GM21381 (cell line): ENCODE measurements around the gene SPINK1.
"Not testable (repeated sequence)": the region's sequence is repeated elsewhere in the genome, so short reads cannot be mapped to it uniquely, and the experiment has no call there.

ENCODE experiments used
- ATAC-seq: cut with Tn5 transposase; IDR thresholded peaks from one replicate; pipeline ENCODE4 v1.9.1; 2021; ENCODE audit warnings: mild to moderate bottlenecking, moderate library complexity; ENCODE audit not compliant: unreplicated experiment

Gene SPINK1

DNA sequence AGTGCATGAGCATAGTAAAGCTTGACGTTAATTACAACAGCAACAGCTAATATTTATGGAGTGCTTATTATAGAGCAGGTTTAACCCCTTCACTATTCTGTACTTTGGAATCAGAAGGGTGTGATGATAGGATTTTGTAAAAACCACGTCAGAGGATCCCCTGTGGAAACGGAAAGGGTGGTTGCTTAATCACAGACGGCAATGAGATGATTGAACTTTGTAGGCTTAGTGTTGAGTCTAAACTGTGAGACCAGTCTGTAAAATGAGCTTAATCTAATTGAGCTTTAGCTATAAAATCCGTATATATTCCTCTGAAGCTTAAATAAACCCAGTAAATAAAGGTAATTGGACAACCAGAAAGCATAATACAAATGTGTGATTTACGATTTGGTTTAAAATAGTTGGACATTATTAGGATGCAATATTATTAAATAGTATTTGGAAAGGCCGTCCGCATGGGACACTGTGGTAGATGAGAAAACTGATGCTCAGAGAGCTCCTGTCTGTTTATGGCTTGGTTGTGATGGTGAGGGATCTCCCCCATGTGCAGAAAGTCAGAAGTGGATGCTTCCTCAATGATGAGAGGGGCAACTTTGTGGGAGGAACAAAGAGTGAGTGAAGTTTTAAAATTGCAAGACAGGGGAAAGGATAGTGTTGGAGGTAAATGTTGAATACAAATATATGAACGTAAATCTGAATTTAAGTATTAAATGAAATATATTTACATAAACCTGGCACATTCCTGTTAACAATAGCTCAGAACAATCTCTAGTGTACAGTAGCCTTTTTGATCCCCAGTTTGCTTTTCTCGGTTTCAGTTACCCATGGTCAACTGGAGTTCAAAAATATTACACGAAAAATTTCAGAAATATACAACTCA lies 23.7 kb upstream of the SPINK1 start:
- no peak for ATAC-seq

DNA sequence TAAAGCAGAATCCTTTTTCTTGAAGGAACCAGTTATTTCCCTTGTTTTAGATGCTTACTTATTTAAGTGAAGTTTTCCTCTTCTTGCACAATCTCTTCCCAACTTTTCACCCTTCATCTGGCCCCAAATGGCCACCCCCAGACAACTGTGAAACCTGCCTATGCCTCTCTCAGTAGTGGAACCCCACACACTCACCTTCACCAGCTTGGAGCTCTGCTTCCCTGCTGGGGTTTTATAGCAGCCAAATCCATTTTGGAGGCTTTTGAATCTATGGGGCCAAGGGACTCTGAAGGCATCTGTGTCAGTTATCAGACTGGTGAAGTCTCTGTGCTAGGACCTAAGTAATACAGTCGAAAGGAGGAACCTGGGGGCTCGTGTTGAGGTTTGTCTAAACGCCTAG lies 22.9 kb upstream of the SPINK1 start:
- no peak for ATAC-seq

DNA sequence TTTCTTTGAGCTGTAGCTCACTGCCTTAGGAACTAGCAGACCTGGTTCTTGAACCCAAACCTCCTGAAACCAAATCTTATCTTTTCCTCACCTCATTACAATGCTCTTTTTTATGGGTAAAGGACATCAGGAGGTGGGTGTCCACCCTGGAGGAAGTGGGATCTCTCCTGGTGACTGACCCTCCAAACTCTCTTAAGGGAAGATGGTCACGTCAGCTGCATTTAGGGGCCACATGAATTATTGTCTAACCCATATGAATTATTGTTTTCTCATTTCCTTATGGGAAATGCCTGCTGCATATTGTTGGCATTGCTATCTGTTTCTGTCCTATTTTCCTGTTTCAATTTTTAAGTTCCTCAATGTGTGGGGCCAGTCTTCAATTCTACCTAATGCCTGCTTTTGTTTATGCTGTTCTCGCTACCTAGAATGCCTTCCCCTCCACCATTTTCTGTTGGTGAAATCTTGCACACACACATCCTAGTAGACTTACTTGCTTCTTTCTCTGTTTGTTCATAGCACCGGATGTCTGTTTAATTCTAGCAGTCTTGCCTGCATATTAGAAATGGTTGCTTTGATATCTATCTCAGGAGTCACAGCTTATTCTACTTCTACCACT lies 22.0 kb upstream of the SPINK1 start:
- no peak for ATAC-seq

DNA sequence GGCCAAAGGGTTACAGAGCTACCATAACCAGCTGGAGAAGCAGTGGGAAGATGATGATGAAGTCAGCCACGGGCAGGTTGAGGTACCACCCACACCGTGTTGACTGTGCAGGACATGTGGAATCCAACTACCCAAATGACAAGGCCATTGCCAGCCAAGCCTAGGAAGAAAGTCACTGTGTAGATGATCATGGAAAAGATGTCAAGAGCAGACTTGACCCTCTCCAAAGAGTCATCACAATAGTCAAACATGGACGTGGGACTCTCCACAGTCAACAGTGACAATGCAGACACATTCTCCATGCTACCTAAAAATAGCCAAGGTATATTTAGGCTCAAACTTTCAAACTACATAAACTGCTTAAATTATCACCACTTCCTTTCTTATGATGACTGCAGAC lies 20.9 kb upstream of the SPINK1 start:
- ATAC-seq = no peak

DNA sequence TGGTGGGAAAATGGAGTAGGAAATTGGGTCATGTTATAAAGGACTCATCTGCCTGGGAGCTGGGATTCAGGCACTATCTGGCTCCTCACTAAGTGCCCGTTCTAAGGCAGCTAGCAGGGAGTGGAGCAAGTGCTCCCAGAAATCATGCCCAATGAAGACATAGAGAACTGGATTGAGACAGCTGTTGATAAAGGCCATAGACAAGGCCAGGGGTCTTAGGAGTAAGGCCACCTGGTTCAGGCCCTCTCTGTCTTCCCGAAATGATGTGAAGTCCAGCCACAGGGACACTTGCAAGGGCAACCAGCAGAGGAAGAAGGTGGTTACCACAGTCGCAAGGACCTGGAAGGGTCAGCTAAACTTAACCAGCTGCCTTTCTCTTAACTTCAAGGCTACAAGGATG lies 20.1 kb upstream of the SPINK1 start:
- ATAC-seq = no peak

DNA sequence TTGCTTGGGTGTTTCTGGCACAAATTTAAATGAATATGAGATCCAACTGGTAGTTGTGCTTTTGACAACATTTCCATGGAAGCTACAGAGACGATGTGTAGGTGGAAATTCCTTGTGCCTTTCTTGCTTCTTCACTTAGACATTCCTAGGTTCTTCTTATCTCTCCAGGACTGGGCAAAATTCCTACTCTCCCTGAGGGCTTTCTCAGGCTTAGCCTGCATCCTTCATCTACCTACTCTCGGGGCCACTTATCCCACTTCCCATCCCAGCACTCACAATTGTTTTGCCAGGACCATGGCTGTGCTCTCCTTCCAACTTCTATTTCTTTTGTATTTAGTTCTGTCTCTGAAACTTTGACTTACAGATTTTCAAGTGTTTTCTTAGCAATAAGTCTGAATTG lies 17.8 kb upstream of the SPINK1 start:
- ATAC-seq = no peak

DNA sequence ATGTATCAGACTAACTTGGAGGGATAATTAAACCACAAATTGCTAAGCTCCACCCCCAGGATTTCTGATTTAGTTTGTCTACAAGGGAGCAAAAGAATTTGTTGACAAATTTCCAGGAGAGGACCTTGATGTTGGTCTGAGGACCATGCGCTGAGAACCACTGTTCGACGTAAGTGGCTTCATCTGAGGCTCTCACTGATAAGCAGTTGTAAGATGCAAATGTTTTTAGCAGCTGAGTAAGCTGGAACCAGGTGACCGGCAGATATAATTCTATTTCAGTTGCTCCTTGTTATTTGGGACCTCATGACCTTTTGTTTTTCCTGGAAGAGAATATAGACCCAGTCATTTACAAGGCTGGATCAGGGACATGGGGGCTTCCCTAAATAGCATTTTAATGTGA lies 14.1 kb upstream of the SPINK1 start:
- no peak for ATAC-seq

DNA sequence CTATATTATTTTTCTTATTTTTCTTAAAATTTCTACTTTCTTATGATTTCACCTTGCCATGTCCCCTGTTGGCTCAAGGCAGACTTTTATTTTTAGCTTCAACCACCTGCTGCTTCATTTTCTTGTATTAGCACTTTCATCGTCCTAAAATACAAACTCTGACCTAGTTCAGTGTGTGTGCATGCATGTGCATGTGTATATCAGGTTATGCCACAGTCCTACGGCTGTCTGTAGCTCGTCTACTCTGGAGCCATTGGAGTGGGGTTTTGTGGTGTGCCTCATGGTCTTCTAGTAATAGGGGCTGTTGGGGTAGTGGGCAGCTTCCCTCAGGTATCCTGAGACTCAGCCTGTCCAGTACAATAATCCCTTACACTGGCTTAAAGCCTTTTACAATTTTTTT lies 13.4 kb upstream of the SPINK1 start:
- no peak for ATAC-seq

DNA sequence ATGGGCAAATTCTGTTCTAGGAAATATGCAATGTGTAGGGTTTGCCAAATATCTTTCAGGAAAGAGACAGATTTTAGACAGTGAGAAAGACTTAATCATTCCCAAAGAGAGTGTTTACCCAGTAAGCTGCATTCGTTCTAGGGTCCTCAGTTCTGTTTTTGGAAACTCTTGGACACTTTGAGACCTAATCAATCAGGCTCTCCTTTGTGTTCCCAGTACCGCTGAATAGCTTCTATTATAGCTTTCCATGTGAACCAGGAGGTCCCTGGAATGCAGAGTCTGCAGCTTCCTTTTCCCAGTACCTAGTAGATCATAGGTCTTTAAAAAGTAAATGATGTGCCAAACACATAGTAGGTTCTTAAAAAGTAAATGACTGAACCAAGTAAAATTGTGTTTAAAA lies 11.4 kb upstream of the SPINK1 start:
- no peak for ATAC-seq

DNA sequence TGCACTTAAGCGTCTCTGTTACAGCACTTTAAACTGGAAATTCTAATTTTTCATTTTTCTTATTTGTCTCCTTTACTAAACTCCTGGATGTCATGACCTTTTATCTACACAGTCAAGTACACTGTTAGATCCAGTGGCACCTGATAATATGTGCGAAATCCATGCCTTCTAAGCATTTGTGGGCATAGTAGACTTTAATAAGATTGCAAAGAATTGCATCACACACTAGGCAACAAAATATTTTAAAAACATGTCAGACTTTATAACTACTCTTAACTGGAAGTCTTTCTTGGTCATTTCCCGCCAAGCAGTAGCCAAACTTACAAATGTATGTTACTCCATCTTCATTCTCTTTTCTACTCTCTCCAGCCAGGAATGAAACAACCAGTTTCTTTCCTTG lies 5.0 kb upstream of the SPINK1 start:
- no peak for ATAC-seq

DNA sequence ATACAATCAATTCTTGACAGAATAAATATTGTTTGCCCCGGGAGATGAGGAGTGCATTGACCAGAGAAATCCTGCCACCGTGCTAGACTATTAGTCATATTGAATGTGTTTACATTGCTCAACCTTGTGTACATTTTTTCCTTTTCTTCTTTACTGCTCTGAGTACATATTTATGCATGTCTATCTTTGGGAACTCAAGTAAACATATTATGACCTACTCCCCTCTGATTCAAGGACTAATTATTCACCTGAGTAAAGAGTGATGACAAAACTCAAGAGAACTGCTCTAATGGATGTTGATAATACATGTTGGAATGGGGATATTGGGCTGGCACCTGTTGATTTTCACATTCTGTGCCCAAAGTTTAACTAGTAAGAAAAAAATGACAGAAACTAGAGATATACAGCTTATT lies 3.9 kb upstream of the SPINK1 start:
- ATAC-seq = no peak

DNA sequence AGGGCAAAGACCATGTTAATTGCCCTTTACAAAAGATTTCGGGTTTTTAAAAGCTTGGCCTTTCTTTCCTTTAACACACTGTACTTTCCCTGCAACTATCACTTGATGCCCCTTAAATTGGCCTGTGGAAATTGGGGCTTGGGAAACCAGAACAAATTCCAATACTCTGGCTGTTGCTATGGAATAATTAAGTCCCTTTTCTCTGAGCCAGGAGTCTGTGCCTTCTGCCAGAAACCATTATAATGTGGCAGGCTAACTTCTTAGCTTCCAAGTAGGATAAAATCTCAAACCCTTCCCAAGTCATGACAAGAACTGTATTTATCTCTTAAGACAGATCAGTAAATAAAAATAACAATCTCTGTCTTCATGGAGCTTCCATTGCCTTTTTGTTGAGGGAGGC lies 1.1 kb upstream of the SPINK1 start:
- no peak for ATAC-seq

DNA sequence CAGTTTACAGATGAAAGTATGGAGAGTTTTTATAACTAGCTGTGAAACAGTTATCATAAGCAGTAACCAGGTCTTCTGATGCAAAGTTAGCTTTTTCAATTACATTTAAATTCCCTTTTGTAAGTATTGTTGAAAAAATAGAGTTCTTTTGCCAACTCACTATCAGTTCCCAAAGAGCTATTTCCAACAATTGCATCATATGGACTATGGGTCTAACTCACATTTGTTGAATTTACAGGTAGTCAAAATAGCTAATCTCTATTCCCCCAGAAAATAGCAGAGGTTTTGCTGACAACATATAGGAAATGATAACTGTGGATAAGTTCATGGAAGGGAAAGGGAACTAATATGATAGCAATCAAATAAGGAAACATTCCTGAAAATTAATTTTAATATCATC lies 1.4 kb downstream of the SPINK1 start:
- no peak for ATAC-seq

DNA sequence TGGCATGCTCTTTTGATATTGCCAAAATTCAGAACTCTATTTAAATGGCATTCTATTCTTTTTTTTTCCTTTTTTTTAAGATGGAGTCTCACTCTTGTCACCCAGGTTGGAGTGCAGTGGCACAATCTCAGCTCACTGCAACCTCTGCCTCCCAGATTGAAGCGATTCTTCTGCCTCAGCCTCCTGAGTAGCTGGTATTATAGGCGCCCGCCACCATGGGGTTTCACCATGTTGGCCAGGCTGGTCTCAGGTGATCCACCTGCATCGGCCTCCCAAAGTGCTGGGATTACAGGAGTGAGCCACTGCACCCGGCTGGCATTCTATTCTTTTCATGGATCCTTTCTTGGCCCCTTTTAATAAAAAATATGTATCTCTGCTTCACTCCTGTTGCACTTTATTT lies 4.5 kb downstream of the SPINK1 start:
- not testable (repeated sequence) for ATAC-seq

DNA sequence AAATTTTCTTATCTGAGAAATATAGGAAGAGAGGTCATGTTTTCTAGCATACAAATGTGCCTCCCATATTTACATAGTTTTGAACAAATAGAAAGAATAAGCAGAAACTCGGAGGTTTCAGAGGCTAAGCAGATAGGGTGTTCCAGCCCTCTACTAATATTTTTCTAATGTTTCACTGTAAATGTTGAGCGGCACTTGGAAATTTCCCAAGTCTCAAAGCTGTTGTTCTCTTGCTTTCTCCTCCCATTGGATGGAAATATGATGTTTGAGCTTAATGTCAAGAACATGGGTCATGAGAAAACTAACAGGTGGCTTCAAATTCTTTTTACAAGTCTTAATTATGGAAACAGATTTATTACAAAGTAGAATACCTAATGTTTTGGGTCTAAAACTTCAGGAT lies 5.1 kb downstream of the SPINK1 start:
- no peak for ATAC-seq

DNA sequence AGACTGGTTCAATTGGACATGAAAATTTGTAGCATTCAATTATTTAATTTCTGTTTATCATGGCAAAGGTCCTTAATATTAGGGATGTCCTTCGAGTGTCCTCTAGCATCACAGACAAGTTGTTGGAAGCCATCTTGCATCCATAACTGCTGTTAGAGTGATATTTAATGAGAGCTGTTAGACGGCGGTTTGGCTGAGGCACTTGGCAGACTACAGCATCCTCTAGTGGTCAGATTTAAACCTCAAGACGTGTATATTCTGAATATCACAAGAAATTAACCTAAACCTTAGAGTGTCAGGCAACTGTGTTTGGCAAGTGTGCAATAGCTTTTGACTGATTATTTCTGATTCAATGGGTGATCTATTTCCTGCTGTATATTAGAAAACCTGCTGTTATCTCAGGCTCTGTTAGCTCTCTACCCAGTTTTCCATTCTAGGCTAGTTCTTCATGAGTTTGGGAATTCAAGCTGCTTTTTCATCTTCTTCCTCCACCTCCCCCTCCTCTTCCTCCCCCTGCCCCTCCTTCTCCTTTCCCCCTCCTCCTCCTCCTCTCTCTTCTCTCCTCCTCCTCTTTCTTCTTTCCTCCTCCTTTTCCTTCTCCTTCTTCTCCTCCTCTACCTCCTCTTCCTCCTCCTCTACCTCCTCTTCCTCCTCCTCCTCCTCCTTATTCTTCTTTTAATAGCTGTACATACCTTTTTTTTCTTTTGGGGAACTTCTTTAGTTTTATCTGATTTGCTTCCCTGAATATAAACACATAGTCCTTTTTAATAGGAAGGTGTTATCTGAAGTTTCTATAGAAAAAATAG lies 8.6 kb downstream of the SPINK1 start:
- peak; percentile 81 for ATAC-seq

DNA sequence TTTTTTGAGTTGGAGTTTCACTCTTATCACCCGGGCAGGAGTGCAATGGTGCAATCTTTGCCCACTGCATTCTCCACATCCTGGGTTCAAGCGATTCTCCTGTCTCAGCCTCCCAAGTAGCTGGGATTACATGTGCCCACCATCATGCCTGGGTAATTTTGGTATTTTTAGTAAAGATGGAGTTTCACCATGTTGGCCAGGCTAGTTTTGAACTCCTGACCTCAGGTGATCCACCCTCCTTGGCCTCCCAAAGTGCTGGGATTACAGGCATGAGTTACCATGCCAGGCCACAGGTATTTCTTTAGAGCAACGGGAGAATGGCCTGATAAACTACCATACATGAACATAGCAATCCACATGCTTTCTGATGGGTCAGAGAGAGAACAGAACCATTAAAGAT lies 9.2 kb downstream of the SPINK1 start:
- not testable (repeated sequence) for ATAC-seq

DNA sequence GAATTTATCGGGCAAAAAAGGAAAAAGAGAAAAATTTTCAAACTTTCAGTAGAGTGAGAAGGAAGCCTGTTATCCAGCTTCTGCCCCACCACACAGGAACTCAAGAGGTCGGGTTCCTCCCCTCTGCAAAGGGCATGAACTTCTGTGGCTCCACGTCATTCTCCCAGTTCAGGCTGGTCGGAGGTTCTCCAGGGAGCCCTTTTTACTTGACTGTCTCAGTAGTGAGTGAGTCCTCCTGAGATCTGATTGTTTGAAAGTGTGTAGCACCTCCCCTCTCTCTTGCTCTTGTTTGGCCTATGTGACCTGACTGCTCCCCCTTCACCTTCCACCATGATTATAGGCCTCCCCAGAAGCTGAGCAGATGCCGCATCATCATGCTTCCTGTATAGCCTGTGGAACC lies 9.7 kb downstream of the SPINK1 start:
- no peak for ATAC-seq

DNA sequence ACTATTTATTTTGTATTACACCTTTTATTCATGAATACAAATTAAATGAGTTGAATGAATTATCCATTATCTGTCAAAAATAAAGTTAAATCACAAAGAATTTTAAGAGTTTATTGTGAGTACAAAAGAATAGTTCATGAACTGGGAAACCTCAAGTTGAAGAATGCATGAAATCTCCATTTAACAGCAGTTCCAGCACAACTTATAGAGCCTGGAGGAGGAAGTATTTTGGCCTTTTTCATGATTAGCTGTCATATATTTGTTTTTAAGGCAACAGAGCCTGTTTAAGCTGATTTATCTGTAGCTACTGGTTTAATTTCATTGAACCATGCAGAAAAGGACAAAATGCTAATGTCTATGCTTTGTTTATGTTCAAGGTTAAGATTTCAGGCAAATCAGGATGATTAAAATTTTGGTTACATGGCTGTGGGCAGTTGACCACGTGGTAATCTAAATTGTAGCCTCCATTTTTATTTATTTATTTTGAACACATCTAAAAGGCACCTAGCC lies 12.2 kb downstream of the SPINK1 start:
- ATAC-seq = no peak

DNA sequence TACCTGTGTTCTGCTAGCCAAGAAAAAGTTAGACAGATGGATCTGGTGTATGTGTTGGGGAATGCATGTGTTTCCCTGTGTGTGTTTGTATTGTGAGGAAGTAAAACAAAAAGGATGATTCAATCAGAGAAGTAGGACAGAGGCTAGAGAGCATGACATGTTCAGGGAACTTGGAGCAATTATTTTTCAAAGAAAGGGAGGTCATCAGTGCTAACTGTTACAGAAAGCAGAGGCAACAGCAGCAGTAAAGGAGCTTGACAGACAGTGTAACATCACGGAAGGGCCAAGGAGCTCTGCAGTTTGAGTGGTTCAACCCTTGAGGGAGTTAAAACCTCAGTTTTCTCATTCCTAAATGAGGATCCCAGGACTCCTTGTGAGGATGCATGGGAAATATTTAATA lies 13.2 kb downstream of the SPINK1 start:
- ATAC-seq = no peak

DNA sequence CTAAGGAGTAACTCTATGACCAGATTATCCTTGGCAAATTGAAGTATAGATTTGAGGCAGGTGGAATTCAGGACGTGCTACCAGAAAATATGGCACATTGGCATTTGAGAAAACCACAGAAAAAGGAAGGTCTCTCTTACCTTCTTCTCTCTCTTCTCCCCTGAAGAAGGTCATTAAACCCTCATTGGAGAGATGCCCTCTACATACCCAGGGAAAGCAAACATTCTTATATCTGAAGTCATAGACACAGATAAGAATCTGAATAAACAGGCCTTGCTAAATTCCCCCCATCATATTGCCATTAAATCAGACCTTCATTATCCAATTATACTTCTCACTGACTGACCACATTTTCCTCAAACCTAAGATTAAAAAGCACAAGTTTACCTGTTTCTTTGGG lies 17.8 kb downstream of the SPINK1 start:
- ATAC-seq = no peak
